Measurements from ENCODE around the gene GIT1. TPM values are rescaled to one million over a fixed set of nuclear protein-coding genes. Genes with fewer than 3 reads are reported as not detected.

Gene GIT1
- total RNA-seq, 1 experiment from 2014 or later: 24.2 TPM

DNA sequence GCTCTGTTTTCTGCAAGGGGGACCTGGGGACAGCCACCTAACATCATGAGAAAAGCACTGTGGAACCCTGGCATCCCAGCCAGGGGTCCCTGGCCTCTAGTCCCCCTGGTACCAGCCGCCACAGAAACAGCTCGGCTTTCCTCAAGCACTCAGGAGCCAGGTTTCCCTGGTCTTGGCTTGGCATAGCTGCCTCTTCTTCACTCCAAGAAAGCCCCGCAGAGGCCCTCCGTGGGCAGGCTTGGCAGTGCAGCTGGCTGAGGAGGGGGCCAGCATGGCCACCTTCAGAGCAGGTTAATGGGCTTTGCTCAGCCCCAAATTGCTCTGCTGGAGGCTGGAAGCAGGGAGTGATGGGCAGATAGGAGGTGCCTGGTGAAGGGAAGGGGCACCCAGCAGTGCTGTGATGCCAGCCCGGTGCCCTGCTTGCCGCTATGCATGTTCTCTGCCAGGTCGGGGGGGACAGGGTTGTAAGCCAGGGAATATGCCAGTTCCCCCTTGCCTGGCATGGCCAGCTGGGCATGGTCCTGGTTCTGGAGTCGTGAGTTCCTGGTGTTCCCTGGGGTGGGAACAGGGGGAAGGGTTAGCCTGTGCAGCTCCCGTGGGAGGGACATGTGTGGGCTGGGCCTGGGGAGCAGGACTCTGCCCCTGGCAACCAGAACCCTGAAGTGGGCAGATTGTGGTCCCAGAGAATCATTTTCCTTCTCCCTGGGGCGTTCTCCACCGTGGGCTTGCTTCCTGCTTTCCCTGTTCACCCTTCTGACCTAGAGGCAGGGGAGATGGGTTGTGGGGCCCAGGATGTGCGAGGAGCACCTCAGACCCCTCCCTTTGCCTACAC lies 6.7 kb upstream of the GIT1 start:
- ChIA-PET POLR2A (ENCODE audit: unreplicated experiment) (no interaction called here), CTCF (interaction anchor here (0.8 kb wide), 1 partner anchor 21 kb away, joined by 3 read pairs; no protein-coding TSS in a partner anchor)
- H3K9me3 ChIP-seq (ENCODE audit: low read length): no peaks in the 10 kb centered on the region
- no peak overlapping the region for H3K27ac ChIP-seq (ENCODE audit: low read length)
- H3K4me3 ChIP-seq (ENCODE audit: low read length): no peak overlapping the region
- H4K20me1 ChIP-seq (ENCODE audit: low read length): no peaks in the 10 kb centered on the region
- TF ChIP-seq, protein P1, sequence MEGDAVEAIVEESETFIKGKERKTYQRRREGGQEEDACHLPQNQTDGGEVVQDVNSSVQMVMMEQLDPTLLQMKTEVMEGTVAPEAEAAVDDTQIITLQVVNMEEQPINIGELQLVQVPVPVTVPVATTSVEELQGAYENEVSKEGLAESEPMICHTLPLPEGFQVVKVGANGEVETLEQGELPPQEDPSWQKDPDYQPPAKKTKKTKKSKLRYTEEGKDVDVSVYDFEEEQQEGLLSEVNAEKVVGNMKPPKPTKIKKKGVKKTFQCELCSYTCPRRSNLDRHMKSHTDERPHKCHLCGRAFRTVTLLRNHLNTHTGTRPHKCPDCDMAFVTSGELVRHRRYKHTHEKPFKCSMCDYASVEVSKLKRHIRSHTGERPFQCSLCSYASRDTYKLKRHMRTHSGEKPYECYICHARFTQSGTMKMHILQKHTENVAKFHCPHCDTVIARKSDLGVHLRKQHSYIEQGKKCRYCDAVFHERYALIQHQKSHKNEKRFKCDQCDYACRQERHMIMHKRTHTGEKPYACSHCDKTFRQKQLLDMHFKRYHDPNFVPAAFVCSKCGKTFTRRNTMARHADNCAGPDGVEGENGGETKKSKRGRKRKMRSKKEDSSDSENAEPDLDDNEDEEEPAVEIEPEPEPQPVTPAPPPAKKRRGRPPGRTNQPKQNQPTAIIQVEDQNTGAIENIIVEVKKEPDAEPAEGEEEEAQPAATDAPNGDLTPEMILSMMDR (conservative IDR thresholded peaks at IDR 0.05; ENCODE audit: low read depth, low read length): no peak
- TF ChIP-seq EZH2phosphoT487 (IDR thresholded peaks at IDR 0.05; ENCODE audit: borderline replicate concordance, low read length) (no peak), EZH2 (IDR thresholded peaks at IDR 0.05; ENCODE audit: low read length, unreplicated experiment) (no peak)
- no peak for DNase-seq
- no peak for ATAC-seq
- intact Hi-C loops (cut with micrococcal nuclease): no loop called here
- no peaks in the 10 kb centered on the region for H3F3A ChIP-seq (ENCODE audit: low read length, unreplicated experiment)
- no peaks in the 10 kb centered on the region for H3K9me2 ChIP-seq (replicated peaks; ENCODE audit: low read length)
- BruUV-seq (replicated peaks): no TSS peak
- H2AFZ ChIP-seq (ENCODE audit: low read length): no peak overlapping the region
- no peaks in the 10 kb centered on the region for H3K27me3 ChIP-seq (ENCODE audit: low read length)
- no peak overlapping the region for H3K9ac ChIP-seq (ENCODE audit: low read length)
- H3K4me2 ChIP-seq (ENCODE audit: low read length): no peak overlapping the region
- H3K36me3 ChIP-seq (ENCODE audit: low read depth, low read length): no peaks in the 10 kb centered on the region
- peaks cover 8% of the 10 kb centered on the region; the same call in 1 of the 2 replicates for H3K79me2 ChIP-seq (ENCODE audit: low read length)
- peaks cover 33% of the 10 kb centered on the region for H3K4me1 ChIP-seq (ENCODE audit: insufficient read depth, low read length)

DNA sequence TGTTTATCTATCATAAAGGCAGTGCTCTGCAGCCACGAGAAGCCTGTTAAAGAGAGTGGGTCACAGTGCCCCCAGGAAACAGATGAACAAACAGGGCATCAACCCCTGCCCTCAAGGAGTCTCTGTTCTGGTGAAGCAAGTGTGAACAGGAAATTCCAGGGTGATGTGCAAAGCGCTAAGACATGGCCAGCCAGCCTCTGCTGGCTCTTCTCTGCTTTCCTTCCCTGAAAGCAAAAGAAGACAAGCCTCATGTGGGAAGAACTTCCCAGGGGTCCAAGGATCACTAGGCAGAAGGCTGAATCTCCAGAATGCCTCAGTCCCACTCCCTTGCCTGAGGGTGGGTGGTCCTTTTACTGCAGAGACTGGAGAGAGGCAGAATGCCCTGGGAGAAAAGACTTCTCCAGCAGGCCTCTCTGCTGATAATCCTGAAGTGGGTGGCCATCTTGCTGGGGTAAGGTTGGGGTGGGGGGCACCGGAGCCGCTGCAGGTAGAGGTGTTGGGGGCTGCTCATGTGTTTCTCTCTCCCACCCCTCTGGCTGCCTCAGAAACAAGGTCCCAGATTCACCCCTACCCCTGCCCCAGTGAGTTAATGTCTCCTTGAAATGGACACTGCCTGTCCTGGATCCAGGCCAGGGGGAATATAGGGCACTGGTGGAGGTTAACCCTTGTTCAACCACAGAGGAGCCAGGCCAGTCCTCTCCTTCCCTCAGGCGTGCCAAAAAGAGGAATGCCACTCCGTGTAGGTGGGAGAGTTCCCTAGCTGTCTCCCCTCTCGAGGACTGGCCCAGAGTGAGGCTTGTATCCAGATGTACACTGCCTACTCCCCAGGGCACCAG lies 5.9 kb upstream of the GIT1 start:
- H2AFZ ChIP-seq (ENCODE audit: low read length): no peak overlapping the region
- ATAC-seq: no peak
- no peaks in the 10 kb centered on the region for H4K20me1 ChIP-seq (ENCODE audit: low read length)
- H3K4me3 ChIP-seq (ENCODE audit: low read length): no peak overlapping the region
- H3F3A ChIP-seq (ENCODE audit: low read length, unreplicated experiment): no peaks in the 10 kb centered on the region
- no TSS peak for BruUV-seq (replicated peaks)
- H3K27me3 ChIP-seq (ENCODE audit: low read length): no peaks in the 10 kb centered on the region
- H3K79me2 ChIP-seq (ENCODE audit: low read length): peaks cover 8% of the 10 kb centered on the region; the same call in 1 of the 2 replicates
- no peaks in the 10 kb centered on the region for H3K9me2 ChIP-seq (replicated peaks; ENCODE audit: low read length)
- H3K9me3 ChIP-seq (ENCODE audit: low read length): no peaks in the 10 kb centered on the region
- no peak overlapping the region for H3K27ac ChIP-seq (ENCODE audit: low read length)
- H3K4me1 ChIP-seq (ENCODE audit: insufficient read depth, low read length): peaks cover 35% of the 10 kb centered on the region
- POLR2A ChIA-PET (ENCODE audit: unreplicated experiment): no interaction called here
- CTCF ChIA-PET: interaction anchor here (0.8 kb wide), 1 partner anchor 22 kb away, joined by 3 read pairs; no protein-coding TSS in a partner anchor
- TF ChIP-seq, protein P1 (conservative IDR thresholded peaks at IDR 0.05; ENCODE audit: low read depth, low read length): no peak
- H3K36me3 ChIP-seq (ENCODE audit: low read depth, low read length): no peaks in the 10 kb centered on the region
- intact Hi-C loops (cut with micrococcal nuclease): no loop called here
- H3K4me2 ChIP-seq (ENCODE audit: low read length): 0 out of 2 replicates have a peak overlapping the region, but pooled peaks have one; percentile 7
- H3K9ac ChIP-seq (ENCODE audit: low read length): no peak overlapping the region
- peak; percentile 30 for DNase-seq
